ENCODE data around the gene IGFBP4.

The IGFBP4 gene

DNA sequence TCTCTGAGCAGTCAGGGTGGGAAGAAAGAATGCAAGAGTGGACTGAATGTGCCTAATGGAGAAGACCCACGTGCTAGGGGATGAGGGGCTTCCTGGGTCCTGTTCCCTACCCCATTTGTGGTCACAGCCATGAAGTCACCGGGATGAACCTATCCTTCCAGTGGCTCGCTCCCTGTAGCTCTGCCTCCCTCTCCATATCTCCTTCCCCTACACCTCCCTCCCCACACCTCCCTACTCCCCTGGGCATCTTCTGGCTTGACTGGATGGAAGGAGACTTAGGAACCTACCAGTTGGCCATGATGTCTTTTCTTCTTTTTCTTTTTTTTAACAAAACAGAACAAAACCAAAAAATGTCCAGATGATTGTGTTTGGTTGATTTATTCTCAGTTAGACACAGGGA, 14.1 kb downstream of the IGFBP4 start:
- DNase-seq, result no peak

- no peak for DNase-seq
Observed at GRCh38 chr17:40457964-40458791, 14.9 kb downstream of the IGFBP4 start.

- DNase-seq, result no peak
Observed at GRCh38 chr17:40458851-40459482, 15.7 kb downstream of the IGFBP4 start.

DNA sequence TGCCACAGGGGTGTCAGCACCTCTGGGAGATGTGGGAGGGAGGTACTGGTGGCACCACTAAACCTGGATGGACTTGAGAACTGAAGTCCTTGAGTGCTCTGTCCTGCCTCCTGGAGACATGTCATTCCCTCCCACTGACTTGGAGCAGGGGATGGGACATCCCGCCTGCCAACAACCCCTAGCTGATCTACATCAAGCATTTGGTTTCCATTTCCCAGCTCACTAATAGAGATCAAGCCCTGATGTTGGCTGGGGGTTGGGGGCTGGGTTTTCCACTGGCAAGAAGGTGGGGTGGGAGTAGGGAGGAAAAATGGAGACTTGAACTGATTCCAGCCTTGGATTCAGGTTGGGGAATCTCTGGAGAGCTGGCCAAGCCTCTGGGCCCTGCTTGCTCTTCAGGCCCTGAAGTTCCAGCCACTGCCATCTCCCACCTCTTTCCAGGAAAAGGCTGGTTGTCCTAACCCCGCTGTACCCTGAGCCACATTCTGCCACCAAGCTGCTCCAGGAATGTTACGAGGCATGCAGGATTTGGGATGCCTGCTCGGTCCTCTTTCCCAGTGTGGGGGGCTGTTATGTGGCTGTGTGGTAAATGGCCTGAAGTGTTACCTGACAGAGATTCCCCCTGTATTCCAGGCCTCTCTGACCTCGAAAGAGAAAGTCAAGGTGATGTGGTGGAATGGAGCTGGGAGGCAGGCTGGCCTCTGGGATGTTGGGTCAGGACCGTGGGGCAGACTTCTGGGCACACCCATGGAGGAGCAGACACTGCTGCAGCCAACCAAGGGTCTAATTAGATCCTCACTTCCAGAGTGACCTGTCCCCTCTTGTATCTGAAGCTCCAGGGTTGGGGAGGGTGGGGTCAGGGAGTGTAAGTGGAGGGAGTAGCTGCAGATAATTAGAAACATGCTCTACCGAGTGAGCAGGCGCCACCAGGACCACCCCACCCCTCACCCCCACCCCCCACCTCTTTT, 16.7 kb downstream of the IGFBP4 start:
- DNase-seq, result no peak

DNA sequence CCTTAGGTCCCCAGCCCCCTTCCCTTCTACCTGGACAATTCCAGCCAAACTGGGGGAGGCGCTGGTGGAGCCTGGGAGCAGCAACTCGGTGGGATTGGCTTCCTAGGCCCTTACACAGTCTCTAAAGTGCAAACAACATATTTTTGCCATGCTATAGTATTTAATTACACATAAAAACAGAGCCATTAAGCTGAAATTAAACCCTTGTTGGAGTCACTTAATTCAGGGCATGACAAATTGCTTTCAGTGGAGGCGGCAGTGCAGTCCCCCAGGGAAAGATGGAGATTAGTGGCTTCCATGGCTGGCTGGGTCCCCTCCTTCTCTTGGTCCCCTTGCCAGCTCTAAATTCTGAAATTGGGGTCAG, 17.3 kb downstream of the IGFBP4 start:
- no peak for DNase-seq

GRCh38 chr17:40460968-40461731, 17.9 kb downstream of the IGFBP4 start:
- no peak for DNase-seq

DNA sequence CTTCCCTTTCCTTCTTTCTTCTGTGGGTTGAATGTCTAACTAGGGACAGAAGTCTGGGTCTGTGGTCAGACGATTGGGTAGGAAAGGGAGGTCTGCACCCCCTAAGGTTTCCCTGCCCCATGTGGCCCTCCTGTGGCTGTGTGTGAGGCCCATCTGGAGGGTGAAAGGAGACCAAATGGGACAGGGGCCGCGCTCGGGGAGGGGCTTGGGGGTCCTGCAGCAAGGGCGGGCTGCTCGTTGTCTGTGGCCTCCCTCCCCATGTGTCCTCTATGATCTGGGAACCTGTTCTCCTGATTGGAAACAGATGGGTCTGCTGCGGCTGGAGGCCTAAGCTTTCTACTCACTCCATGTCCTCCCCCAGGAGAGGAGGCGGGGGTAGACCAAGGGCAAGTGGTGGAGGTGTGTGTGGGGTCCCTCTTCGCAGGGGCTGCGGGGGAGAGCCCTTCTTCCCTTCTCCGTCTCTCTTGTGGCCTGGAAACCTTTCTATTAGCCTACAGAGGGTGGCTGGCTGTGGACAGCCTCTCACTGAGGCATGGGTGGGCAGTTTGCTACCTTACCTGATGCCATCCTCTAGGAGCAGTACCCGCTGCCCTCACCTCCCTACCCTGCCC, 18.6 kb downstream of the IGFBP4 start:
- no peak for DNase-seq

- DNase-seq, result no peak
Observed at GRCh38 chr17:40462343-40463121, 19.3 kb downstream of the IGFBP4 start.

DNA sequence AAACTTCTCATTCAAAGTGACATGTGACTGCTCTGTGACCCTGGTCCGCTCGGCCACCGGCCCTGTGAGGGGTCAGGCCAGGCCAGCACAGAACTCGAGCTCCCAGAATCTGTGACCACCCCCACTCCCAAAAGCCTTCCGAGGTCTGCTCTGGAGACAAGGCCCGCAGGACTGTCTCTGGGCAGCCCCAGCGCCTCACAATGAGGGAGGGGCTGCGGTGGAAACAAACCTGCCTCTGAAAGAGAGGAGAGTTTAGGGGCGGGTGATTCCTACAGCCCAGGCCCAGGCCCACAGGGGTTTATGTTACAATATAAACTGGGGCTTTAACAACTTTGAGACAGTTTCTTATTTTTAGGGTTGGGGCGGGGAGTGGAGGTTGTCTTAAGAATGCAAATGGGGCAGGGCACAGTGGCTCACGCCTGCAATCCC, 19.9 kb downstream of the IGFBP4 start:
- DNase-seq, result no peak

DNA sequence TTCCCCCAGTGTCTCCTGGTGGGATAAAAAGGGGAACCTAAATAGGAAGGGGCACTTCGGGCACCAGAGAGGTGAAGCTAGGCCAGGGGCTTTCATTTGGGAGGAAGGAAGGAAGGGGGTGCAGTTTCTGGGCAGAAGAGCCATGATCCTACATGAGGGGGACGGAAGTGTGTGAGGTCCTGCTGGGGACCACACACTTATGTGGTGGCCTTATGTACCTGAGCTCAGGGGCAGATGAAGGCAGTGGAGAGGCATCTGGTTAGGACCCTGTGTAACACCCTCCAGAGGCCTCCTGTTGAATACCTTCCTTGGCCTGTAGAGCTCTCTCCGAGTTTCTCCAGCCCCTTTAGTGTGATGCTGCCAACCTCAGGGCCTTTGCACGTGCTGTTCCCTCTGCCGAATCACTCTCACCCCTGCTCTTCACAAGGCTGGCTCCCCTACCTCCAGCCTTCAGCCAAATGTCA, 21.2 kb downstream of the IGFBP4 start:
- no peak for DNase-seq

DNA sequence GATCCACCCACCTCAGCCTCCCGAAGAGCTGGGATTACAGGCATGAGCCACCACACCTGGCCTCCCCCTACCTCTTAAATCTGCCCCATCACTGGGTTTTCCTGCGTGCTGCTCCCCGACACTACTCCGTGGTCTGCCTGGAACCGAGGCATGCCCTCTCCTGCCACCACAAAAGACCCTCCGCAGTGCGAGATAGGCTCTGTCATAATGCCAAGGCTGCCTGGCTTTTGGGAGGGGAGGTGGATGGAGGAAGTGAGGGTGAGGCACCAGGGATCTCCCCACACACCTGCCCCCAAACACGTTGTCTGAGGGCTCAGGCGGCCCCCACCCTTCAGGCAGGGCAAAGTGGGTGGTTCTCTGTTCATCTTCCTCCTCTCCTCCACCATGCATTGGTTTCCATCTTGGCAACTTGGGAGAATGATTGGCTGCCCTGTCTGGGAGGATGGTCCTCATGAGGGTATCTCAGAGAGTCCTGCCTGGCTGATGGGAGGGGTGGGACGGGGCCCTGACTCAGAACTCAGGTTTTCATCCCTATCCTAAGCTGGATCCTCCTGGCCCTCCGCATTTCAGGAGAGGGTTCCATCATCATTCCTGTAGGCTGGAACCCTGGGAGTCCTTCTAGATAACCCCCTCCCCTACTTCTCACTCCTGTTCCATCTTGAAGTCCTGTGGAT, 23.2 kb downstream of the IGFBP4 start:
- no peak for DNase-seq

DNA sequence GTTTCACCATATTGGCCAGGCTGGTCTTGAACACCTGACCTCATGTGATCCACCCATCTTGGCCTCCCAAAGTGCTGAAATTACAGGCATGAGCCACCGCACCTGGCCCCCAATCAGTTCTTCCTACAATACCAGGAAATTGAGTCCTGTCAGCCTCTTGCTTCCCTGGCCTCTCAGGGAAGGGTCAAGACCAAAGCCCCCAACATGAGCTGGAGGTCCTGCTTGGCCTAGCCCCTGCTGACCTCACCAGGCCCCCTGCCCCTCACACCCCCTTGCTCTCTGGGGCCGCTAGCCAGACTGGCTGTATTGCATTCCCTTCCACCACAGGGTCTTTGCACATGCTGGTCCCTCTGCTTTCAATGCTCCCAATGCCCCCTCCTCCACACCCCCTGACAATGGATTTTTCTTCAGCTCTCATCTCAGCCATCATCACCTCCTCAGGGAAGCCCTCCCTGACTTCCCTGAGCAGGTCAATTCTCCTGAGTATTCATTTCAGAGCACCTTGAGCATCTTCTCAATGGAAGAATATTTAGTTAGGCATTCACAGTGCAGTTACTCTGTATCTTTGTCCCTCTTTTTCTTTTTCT, 24.1 kb downstream of the IGFBP4 start:
- DNase-seq, result no peak

- no peak for DNase-seq
Observed at GRCh38 chr17:40468560-40468959, 25.3 kb downstream of the IGFBP4 start.

- no peak for DNase-seq
Observed at GRCh38 chr17:40469805-40470675, 26.8 kb downstream of the IGFBP4 start.

GRCh38 chr17:40470932-40471828, 27.9 kb downstream of the IGFBP4 start:
- no peak for DNase-seq

GRCh38 chr17:40471846-40472732, 28.8 kb downstream of the IGFBP4 start:
- DNase-seq, result no peak

All from activated CD8-positive, alpha-beta memory T cell treated with anti-CD3 and anti-CD28 coated beads for 24 hours (primary cell).